GM19043 (cell line): ENCODE measurements around the gene NELFA.
"Not testable (repeated sequence)": the region's sequence is repeated elsewhere in the genome, so short reads cannot be mapped to it uniquely, and the experiment has no call there.

Experiments
- ATAC-seq: cut with Tn5 transposase; IDR thresholded peaks from one replicate; pipeline ENCODE4 v1.9.1; 2021; ENCODE audit warnings: low read depth; ENCODE audit not compliant: unreplicated experiment

NELFA gene

DNA sequence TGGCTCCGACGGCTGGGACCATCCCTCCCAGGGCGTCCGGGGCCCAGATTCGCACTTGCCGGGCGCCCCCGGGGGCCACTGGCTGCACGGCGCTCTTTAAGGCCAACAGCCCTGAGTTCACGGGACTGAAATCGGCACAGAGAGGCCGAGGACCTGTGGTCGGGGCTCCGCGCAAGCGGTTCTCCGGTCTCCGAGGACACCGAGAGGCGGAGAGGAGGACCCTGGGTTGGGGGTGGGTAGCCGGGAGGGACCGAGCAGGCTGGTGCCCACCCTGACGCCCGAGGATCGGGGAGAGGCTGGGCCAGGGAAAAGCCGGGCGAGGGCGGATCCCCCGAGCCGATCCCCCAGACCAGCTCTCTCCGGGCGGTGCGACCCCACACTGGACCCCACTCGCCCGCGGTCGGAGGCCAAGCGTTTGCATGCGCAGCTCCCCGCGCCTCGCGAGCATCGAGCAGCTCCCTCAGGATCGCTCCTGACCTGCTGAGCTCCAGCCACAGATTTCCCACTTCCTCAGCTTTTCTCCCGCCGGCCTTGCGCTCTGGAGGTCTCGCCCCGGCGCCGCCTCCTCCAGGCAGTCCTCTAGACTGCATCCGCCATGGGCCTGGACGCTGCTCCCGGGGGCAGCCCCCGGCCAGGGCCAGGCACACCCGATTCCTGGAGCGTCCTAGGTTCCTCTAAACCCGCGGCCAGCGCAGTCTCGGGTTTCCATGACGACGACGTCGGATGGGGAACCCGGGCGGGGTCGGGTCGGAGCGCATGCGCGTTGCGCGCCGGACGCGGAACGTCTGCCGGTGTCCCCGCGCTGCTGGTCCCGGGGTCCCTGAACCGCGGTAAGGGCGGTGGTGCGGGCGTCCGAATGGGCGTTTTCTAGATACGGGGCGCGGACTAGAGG is 32.7 kb upstream of the NELFA start:
- ATAC-seq: peak; percentile 60

DNA sequence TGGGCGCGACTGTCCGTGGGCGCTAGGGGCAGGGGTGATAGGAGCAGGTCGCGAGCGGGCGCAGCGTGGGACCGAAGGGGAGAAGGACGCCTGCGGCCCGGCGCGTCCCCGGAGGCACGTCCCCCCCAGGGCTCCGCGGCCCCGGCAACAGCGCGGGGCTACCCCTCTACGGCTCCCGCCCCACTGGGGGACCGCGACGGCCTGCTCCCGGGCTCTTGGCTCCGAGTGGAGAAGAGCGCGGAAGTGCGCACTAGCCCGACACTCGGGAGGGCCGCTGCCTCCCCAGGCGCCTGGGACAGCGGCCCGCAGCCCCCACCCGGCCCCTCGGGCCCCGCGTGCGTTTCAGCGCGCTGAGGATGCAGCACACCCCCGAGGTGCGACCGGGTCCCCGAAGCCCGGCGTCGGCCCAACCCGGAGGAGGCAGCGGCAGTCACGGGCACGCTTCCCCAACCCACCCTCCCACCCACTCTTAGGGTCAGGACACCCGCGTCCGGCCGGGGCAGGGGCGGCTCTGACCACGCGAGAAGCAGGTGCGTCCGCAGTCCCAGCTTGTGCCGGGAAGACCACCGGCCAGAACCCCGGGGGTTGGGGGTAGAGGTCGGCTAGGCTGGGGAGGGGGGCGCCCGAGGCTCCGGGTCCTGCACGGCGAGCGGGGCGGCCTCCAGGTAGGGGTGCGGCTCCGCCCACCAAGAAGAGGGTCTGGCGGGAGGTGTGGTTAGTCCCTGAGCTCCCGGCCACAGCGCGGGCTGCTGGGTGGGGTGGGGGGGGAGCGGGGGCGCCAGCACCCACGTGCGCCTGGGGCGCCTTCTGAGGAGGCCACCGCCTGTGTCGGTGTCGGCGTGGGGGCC is 31.8 kb upstream of the NELFA start:
- ATAC-seq: no peak

DNA sequence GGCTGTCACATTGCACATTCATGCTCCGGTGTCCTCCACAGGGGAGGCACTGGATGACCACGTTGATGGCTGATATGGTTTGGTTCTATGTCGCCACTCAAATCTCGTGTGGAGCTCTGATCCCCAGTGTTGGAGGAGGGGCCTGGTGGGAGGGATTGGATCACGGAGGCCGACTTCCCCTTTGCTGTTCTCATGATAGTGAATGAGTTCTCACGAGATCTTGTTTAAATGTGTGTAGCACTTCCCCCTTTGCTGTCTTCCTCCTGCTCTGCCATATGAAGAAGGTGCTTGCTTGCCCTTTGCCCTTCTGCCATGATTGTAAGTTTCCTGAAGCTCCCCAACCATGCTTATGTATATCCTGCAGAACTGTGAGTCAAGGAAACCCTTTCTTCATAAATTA is 28.1 kb upstream of the NELFA start:
- ATAC-seq: no peak

DNA sequence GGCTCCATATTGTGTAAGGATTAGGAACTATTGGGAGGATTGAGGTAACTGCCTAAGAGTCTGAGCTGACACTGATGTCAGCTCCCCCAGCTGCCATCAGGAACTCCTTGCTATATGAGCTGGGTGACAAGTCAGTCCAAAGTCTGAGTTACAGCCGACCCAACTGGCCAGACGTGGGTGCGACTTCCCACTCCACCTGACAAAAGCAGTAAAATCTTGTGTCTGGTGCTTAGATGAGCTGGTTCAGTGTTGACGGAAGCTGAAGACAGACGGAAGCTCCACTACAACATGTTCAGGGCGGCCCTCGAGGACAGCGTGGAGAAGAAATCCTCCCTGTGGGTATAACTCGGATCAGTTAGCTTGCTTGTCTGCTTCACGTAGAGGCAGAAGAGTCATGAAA is 27.6 kb upstream of the NELFA start:
- ATAC-seq: no peak

DNA sequence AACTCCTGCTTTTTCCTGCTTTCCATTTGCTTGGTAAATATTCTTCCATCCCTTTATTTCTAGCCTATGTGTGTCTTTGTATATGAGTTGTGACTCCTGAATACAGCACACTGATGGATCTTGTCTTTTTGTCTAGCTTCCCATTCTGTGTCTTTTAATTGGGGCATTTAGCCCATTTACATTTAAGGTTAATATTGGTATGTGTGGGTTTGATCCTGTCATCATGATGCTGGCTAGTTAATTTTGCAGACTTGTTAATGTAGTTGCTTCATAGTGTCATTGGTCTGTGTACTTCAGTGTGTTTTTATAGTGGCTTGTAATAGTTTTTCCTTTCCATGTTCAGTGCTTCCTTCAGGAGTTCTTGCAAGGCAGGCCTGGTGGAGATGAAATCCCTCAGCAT is 22.4 kb upstream of the NELFA start:
- ATAC-seq: not testable (repeated sequence)

DNA sequence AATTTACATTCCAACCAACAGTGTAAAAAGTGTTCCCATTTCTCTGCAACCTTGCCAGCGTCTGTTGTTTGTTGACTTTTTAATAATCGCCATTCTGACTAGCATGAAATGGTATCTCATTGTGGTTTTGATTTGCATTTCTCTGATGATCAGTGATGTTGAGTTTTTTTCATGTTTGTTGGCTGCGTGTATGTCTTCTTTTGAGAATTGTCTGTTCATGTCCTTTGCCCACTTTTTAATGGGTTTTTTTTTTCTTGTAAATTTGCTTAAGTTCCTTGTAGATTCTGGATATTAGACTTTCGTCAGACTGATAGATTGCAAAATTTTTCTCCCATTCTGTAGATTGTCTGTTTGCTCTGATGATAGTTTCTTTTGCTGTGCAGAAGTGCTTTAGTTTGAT is 18.3 kb upstream of the NELFA start:
- not testable (repeated sequence) for ATAC-seq

DNA sequence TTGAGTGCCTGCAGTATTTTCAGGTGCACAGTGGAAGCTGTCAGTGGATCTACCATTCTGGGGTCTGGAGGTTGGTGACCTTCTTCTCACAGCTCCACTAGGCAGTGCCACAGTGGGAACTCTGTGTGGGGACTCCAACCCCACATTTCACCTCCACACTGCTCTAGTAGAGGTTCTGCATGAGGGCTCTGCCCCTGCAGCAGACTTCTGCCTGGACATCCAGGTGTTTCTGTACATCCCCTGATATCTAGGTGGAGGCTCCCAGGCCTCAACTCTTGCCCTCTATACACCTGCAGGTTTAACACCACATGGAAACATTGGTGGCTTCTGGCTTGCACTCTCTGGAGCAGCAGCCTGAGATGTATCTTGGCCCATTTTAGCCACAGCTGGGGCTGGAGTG is 17.0 kb upstream of the NELFA start:
- ATAC-seq: no peak

DNA sequence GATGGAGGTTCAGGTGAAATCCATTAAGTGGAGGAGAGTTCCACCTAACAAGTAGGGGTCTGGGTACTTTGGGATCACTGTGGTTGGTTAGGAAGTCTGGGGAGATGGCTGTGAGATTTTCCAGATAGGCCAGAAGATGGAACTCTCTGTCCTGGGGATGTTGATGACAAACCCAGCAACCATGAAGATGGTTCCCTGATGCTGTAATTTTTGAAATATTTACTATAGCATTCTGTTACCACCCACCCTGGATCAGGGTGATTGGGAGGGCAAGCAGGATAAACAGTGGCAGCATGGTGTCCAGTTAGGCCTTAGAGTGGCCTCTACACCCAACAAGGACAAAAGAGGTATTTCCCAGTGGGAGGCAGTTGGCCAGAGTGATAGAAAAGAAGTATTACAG is 15.9 kb upstream of the NELFA start:
- no peak for ATAC-seq

DNA sequence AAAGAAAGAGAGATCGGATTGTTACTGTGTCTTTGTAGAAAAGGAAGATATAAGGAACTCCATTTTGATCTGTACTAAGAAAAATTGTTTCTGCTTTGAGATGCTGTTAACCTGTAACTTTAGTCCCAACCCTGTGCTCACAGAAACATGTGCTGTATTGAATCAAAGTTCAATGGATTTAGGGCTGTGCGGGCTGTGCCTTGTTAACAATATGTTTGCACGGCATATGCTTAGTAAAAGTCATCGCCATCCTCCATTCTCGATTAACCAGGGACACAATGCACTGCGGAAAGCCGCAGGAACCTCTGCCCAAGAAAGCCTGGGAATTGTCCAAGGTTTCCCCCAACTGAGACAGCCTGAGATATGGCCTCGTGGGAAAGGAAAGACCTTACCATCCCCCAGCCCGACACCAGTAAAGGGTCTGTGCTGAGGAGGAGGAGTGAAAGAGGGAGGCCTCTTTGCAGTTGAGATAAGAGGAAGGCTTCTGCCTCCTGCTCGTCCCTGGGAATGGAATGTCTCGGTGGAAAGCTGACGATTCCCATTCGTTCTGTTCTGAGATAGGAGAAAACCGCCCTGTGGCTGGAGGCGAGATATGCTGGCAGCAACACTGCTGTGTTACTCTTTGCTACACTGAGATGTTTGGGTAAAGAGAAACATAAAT is 12.7 kb upstream of the NELFA start:
- not testable (repeated sequence) for ATAC-seq

DNA sequence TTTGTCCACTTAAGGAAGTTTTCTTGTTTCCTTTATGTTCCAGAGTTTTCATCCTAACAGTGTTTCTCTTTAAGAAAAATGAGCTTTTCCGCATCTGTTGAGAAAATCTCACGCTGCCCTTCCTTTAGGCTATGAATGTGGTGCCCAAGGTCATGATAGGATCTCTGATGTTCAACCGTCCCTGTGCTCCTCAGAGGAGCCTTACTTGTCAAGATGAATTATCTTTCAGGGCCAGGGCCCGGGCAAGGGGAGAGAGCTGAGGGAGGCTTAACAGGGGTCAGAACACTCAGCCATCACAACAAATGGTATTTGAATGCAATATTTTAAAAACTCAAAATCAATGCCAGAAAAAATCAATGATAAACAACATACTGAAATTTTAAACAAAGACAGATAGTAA is 6.2 kb upstream of the NELFA start:
- ATAC-seq: no peak

DNA sequence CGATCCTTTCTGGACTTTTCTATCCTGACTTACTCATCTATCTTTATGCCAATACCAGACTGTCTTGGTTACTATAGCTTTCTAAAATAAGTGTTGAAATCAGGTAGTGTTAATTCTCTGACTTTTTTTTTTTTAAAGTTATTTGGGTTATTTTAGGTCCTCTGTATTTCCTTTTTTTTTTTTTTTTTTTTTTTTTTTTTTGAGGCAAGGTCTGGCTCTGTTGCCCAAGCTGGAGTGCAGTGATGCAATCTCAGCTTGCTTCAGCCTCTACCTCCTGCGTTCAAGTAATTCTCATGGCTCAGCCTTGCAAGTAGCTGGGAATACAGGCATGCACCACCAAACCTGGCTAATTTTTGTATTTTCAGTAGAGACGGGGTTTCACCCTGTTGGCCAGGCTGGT is 2.8 kb upstream of the NELFA start:
- ATAC-seq: no peak

DNA sequence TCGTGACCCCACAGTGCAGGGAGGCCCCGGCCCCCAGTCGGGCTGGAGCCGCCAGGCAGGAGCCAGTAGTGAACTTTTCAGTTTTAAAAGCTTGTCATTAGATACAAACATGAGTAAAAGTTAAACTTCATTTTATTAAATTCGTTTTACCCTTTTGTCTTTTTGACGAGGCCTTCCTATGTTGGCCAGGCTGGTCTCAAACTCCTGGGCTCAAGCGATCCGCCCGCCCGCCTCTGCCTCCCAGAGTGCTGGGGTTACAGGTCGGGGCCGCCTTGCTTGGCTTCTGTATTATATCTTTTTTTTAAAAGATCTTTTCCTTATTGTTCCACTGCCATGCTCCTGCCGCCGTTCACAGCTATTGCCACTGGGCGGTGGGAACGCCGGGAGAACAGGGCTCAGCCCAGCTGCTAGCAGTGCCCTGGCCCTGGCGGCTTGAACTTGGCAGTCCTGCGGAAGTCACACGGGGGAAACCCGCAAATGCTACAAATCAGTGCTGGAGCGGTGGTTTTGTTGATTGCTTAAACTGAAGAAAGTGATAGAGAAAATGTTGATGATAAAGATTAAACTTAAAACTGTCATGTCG is 968 bp upstream of the NELFA start:
- ATAC-seq: no peak

DNA sequence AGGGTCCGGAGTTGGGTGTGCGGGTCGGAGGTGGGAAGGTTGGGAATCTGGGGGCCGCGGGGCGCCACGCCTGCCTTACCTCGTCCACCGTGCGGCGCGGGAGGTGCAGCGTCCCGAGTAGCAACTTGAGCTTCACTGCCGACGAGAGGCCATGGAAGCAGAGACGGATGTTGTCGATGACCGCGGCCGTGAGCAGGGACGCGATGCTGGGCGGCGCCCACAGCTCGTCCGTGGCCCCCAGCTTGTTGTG is 178 bp downstream of the NELFA start:
- no peak for ATAC-seq

DNA sequence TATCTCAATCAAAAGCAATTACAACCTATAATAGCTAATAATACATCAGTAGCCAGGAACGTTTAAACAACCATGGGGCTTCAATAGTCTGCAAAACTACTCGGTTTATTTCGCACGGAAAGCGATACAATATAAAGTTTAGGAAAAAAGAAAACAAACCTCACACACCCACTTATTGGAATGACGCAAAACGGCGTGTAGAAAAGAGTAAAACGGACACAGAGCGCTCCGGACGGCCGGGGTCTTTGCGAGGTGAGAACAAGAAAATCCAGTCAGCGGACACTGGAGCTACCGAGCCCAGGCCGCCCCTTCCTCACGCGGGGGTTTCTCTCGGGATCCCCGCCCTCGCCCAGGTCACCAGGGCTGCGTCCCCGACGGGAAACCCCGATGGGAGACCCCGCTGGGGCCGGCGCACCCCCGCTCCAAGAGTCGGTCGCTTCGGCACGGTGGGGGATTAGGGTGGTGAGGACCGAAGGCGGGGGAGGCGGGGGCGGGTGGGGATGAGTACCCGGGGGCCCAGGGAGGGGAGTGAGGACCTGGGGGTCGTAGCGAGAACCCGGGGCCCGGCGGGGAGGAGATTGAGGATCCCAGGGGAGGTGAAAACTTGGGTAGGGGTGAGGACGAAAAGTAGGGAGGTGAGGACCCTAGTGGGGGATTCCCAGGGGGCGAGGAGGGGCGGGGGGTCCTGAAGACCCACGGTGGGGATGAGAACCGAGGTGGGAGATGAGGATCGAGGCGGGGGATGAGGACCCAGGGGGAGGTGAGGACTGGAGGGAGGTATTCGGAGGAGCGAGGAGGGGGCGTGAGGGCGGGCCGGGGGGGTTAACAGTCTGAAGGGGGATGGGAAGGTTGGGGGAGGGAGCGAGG is 737 bp downstream of the NELFA start:
- ATAC-seq: no peak

DNA sequence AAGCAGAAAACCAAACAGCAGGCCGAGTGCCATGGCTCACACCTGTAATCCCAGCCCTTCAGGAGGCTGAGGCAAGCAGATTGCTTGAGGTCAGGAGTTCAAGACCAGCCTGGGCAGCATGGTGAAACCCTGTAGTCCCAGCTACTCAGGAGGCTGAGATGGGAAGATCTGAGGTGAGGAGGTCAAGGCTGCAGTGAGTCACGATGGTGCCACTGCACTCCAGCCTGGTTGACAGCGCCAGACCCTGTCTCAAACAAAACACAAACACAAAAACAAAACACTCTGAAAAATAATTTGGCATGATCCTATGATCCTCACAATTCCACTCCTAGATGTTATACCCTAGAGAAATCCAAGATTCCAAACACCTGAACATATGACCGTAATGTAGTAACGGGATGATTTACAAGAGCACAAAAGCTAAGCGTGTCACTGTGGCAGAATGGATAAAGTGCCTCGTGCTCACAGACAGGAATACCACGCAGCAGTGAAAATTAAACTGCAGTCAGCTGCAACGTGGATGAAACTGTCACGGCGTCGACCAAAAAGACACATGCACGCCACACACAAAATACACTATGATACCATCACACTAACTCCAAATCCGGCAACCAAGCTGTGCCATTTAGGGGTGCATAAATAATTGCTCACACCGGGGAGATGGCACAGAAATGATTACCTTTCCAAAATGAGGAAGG is 1.7 kb downstream of the NELFA start:
- no peak for ATAC-seq

DNA sequence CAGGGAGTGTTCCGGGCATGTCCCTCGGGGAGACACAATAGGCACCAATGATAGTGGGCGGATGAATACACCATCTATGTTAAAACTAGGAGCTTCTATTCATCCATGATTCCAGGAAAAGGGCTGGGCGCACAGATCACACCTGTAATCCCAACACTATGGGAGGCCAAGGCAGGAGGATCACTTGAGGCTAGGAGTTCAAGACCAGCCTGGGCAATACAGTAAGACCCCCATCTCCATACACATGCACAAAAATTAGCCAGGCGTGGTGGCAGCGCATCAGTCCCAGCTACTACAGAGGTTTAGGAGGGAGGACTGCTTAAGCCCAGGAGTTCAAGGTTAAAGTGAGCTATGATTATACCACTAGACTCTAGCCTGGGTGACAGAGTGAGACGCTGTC is 2.4 kb downstream of the NELFA start:
- no peak for ATAC-seq

DNA sequence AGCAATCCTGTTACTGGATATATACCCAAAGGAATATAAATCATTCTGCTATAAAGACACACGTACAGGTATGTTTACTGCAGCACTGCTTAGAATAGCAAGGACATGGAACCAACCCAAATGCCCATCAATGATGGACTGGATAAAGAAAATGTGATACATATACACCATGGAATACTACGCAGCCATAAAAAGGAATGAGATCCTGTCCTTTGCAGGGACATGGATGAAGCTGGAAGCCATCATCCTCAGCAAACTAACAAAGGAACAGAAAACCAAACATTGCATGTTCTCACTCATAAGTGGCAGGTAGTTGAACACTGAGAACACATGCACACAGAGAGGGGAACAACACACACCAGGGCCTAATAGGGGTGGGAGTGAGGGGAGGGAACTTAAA is 5.4 kb downstream of the NELFA start:
- ATAC-seq: not testable (repeated sequence)

DNA sequence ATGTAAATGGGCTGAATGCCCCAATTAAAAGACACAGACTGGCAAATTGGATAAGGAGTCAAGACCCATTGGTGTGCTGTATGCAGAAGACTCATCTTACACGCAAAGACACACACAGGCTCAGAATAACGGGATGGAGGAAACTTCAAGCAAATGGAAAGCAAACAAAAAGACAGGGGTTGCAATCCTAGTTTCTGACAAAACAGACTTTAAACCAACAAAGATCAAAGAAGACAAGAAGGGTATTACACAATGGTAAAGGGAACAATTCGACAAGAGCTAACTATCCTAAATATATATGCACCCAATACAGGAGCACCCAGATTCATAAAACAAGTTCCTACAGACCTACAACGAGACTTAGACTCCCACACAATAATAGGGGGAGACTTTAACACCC is 9.5 kb downstream of the NELFA start:
- not testable (repeated sequence) for ATAC-seq

DNA sequence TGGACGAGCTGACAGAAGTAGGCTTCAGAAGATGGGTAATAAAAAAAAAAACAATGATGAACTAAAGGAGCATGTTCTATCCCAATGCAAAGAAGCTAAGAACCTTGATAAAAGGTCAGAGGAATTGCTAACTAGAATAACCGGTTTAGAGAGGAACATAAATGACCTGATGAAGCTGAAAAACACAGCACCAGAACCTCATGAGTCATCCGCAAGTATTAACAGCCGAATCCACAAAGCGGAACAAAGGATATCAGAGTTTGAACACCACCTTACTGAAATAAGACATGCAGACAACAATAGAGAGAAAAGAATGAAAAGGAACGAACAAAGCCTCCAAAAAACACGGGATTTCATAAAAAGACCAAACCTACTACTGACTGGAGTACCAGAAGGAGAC is 10.5 kb downstream of the NELFA start:
- no peak for ATAC-seq

DNA sequence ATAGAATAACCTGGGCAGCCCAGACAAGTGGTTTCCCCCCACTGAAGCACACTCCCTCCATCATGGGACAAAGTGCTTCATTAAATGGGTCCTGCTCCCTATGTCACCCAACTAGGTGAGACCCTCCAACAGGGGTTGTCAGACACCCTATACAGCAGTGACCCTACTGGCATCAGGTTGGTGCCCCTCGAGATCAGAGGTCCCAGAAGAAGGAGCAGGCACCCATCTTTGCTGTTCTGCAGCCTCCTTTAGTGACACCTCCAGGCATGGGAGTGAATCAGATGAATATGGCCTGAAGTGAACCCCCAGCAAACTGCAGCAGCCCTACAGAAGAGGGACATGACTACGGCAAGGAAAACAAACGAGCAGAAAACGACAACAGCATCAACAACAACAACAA is 11.1 kb downstream of the NELFA start:
- no peak for ATAC-seq
